PC-3 (cell line): ENCODE measurements around the gene TGFBI. TPM values are rescaled to one million over a fixed set of nuclear protein-coding genes. Genes with fewer than 3 reads are reported as not detected.

Source experiments
- ATAC-seq: fragments of 200-7000 bp; cut with Tn5 transposase; 2 replicates; pipeline ENCODE4 v1.9.1; 2020; ENCODE audit warnings: mild to moderate bottlenecking, moderate library complexity
- BruUV-seq: library from RNA; stranded (reverse); fragments of 400-500 nt; replicated peaks from 2 replicates; lab custom pipeline; 2021; lab: Mats Ljungman, UMichigan
- CTCF ChIA-PET: fragments of 300-600 bp; sonication (Branson Sonifier 250); formaldehyde crosslinking; loops from one replicate; lab custom pipeline; 2022; ENCODE audit warnings: antibody characterized with exemption; lab: Charles Lee
- POLR2A ChIA-PET: fragments of 300-600 bp; sonication (Branson Sonifier 250); formaldehyde crosslinking; loops from one replicate; lab custom pipeline; 2022; ENCODE audit warnings: antibody characterized with exemption; ENCODE audit not compliant: unreplicated experiment; lab: Charles Lee
- DNase-seq: peaks from one replicate; pipeline ENCODE4 v3.0.0-alpha.2; 2015
- H2AFZ ChIP-seq: fragments of 300-600 bp; sonication (generic); 2 replicates; pipeline ENCODE4 v1.6.0; 2016; ENCODE audit warnings: antibody characterized with exemption, low read length
- H3F3A ChIP-seq: fragments of 300-600 bp; sonication (generic); one replicate; pipeline ENCODE4 v1.6.0; 2017; ENCODE audit warnings: antibody characterized with exemption, low read length, control low read depth, mild to moderate bottlenecking; ENCODE audit not compliant: unreplicated experiment
- H3K27ac ChIP-seq: fragments of 300-600 bp; sonication (generic); 2 replicates; pipeline ENCODE4 v1.5.1; 2016; ENCODE audit warnings: mild to moderate bottlenecking, low read length
- H3K27me3 ChIP-seq: fragments of 300-600 bp; sonication (generic); 2 replicates; pipeline ENCODE4 v1.6.1; 2016; ENCODE audit warnings: low read length, mixed read lengths
- H3K36me3 ChIP-seq: fragments of 300-600 bp; sonication (generic); 2 replicates; pipeline ENCODE4 v1.6.1; 2016; ENCODE audit warnings: low read depth, mixed run types, low read length, mixed read lengths
- H3K4me1 ChIP-seq: fragments of 300-600 bp; sonication (generic); 2 replicates; pipeline ENCODE4 v1.5.1; 2016; ENCODE audit warnings: low read length; ENCODE audit not compliant: insufficient read depth
- H3K4me2 ChIP-seq: fragments of 300-600 bp; sonication (generic); 2 replicates; pipeline ENCODE4 v1.6.0; 2016; ENCODE audit warnings: low read length
- H3K4me3 ChIP-seq: fragments of 300-600 bp; sonication (generic); 2 replicates; pipeline ENCODE4 v1.5.1; 2016; ENCODE audit warnings: mild to moderate bottlenecking, low read length, mixed read lengths
- H3K79me2 ChIP-seq: fragments of 300-600 bp; sonication (generic); 2 replicates; pipeline ENCODE4 v1.6.1; 2017; ENCODE audit warnings: low read length, mixed read lengths
- H3K9ac ChIP-seq: fragments of 300-600 bp; sonication (generic); 2 replicates; pipeline ENCODE4 v1.6.0; 2016; ENCODE audit warnings: mild to moderate bottlenecking, low read length
- H3K9me2 ChIP-seq: fragments of 300-600 bp; sonication (generic); replicated peaks from 2 replicates; pipeline ENCODE4 v1.6.1; 2016; ENCODE audit warnings: mixed run types, low read length, mixed read lengths
- H3K9me3 ChIP-seq: fragments of 300-600 bp; sonication (generic); 2 replicates; pipeline ENCODE4 v1.6.1; 2016; ENCODE audit warnings: low read length, mixed read lengths
- H4K20me1 ChIP-seq: fragments of 300-600 bp; sonication (generic); 2 replicates; pipeline ENCODE4 v1.6.1; 2016; ENCODE audit warnings: low read length, mixed read lengths
- EZH2 ChIP-seq: fragments of 300-600 bp; sonication (generic); IDR thresholded peaks from one replicate; pipeline ENCODE4 v1.6.1; 2017; ENCODE audit warnings: antibody characterized with exemption, mild to moderate bottlenecking, low read length; ENCODE audit not compliant: unreplicated experiment
- EZH2phosphoT487 ChIP-seq: fragments of 300-600 bp; sonication (generic); IDR thresholded peaks from 2 replicates; pipeline ENCODE4 v1.6.1; 2018; ENCODE audit warnings: mild to moderate bottlenecking, antibody characterized with exemption, low read length, borderline replicate concordance
- intact Hi-C: fragments of 100-400 bp; cut with micrococcal nuclease; formaldehyde crosslinking; loops from 2 replicates; pipeline ENCODE4 v1.9.0; 2023
- total RNA-seq: library from RNA; depleted of rRNA; stranded (reverse); fragments of >200 nt; gene quantifications from 2 replicates; pipeline ENCODE4 v1.2.3, GENCODE V29; 2014
- TF ChIP-seq, protein P1 (sequence below): fragments of 300-600 bp; sonication (generic); conservative IDR thresholded peaks from 2 replicates; pipeline ENCODE4 v1.5.1; 2017; ENCODE audit warnings: antibody characterized with exemption, low read depth, mild to moderate bottlenecking, low read length

TGFBI gene
- total RNA-seq, 1 experiment from 2014 or later: 4.8 TPM

DNA sequence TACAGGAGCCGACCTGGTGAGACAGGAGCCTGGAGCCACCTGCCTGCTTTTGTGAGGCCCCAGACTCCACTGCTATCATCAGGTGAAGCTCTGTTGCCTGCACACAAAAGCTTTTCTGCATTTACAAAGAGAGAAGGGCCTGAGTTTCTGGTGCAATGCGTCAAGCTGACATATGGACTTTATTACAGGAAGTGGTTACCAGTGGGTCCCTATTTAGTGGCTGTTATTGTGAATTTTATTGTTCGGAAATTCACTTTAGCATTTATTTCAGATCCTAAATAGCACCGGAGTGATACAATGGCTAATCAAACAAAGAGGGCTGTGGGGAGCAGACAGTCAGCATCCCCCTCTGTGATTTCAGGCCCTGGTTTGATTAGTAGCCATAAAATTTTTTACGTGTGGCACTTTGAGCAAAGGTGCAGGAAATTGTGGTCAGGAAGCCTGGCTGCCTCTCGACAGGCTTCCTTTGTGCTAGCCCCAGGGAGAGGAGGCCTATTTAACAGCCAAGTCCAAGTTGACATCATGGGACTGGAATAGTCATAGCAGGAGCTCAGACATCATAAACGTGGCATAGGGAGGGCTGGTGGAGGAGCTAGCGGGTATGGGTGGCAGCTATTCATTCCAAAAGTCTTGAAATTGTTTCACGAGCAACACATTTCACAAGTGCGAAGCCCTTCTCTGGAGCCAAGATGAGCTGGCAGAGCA lies 8.4 kb downstream of the TGFBI start:
- intact Hi-C loops: loop anchor here (2.0 kb wide), 1 partner anchor 22 kb away; no protein-coding TSS in a partner anchor

DNA sequence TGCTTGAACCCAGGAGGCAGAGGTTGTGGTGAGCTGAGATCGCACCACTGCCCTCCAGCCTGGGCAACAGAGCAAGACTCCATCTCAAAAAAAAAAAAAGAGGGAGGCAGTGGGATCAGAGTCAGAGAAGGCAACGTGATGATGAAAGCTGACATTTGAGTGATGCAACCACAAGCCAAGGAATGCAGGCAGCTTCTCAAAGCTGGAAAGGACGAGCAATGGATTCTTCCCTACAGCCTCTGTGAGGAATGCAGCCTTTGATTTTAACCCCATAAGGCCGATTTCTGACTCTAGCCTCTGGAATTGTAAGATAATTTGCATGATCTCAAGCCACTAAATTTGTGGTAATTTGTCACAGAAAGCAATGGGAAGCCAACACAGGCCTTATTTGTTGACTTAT lies 9.8 kb downstream of the TGFBI start:
- H3K4me1 ChIP-seq: peaks cover 56% of the 10 kb centered on the region
- H3K4me2 ChIP-seq: no peak overlapping the region
- ChIA-PET CTCF (no interaction called here), POLR2A (no interaction called here)
- no peaks in the 10 kb centered on the region for H3K9me3 ChIP-seq
- no peaks in the 10 kb centered on the region for H3K27me3 ChIP-seq
- TF ChIP-seq EZH2phosphoT487: no peak
- TF ChIP-seq EZH2: no peak
- TF ChIP-seq, protein P1, sequence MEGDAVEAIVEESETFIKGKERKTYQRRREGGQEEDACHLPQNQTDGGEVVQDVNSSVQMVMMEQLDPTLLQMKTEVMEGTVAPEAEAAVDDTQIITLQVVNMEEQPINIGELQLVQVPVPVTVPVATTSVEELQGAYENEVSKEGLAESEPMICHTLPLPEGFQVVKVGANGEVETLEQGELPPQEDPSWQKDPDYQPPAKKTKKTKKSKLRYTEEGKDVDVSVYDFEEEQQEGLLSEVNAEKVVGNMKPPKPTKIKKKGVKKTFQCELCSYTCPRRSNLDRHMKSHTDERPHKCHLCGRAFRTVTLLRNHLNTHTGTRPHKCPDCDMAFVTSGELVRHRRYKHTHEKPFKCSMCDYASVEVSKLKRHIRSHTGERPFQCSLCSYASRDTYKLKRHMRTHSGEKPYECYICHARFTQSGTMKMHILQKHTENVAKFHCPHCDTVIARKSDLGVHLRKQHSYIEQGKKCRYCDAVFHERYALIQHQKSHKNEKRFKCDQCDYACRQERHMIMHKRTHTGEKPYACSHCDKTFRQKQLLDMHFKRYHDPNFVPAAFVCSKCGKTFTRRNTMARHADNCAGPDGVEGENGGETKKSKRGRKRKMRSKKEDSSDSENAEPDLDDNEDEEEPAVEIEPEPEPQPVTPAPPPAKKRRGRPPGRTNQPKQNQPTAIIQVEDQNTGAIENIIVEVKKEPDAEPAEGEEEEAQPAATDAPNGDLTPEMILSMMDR: no peak
- H3K79me2 ChIP-seq: no peaks in the 10 kb centered on the region
- H3K9me2 ChIP-seq: no peaks in the 10 kb centered on the region
- no TSS peak for BruUV-seq
- no peak for DNase-seq
- no peak overlapping the region for H2AFZ ChIP-seq
- no peaks in the 10 kb centered on the region for H3F3A ChIP-seq
- H3K4me3 ChIP-seq: no peak overlapping the region
- H3K36me3 ChIP-seq: no peaks in the 10 kb centered on the region
- no peak overlapping the region for H3K9ac ChIP-seq
- no peak for ATAC-seq
- H4K20me1 ChIP-seq: no peaks in the 10 kb centered on the region
- H3K27ac ChIP-seq: no peak overlapping the region
- intact Hi-C loops: no loop called here

More for the DNA sequence above, 8.4 kb downstream of the TGFBI start:
- no TSS peak for BruUV-seq
- DNase-seq (peak; percentile 89), ATAC-seq (peak; percentile 91)
- H4K20me1 ChIP-seq: no peaks in the 10 kb centered on the region
- no peaks in the 10 kb centered on the region for H3K79me2 ChIP-seq
- ChIA-PET CTCF (no interaction called here), POLR2A (interaction anchor here (0.6 kb wide), 1 partner anchor 87 kb away, joined by 5 read pairs; no protein-coding TSS in a partner anchor)
- TF ChIP-seq EZH2 (no peak), EZH2phosphoT487 (peak; percentile 90)
- TF ChIP-seq, protein P1: no peak
- peak overlapping the region; percentile 63 for H3K4me2 ChIP-seq
- no peak overlapping the region for H3K9ac ChIP-seq
- H2AFZ ChIP-seq: no peak overlapping the region
- no peaks in the 10 kb centered on the region for H3F3A ChIP-seq
- no peak overlapping the region for H3K4me3 ChIP-seq
- H3K4me1 ChIP-seq: peaks cover 51% of the 10 kb centered on the region
- H3K27ac ChIP-seq: peak overlapping the region; percentile 29
- H3K36me3 ChIP-seq: no peaks in the 10 kb centered on the region
- H3K9me3 ChIP-seq: no peaks in the 10 kb centered on the region
- H3K9me2 ChIP-seq: no peaks in the 10 kb centered on the region
- no peaks in the 10 kb centered on the region for H3K27me3 ChIP-seq

DNA sequence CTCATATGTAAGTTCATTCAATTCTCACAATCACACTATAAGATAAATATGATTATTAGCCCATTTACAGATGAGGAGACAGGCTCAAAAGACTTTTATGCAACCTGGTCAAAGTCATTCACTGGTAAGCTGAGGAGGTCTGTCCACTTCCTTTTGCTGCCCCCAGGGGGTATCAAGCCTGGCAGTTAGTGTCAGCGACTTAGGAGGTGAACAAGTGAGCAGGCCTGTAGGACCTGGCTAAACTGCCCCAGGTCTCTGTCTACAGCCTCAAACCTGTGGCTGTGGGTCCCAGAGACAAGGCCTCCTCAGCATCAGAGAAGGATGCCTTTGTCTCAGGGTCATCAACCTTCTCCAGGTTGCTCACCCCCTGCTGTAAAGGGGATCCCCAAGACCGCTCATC lies 10.4 kb downstream of the TGFBI start:
- Histone ChIP-seq H3K9me2 (no peaks in the 10 kb centered on the region), H3K79me2 (no peaks in the 10 kb centered on the region), H3K36me3 (no peaks in the 10 kb centered on the region), H3K27me3 (no peaks in the 10 kb centered on the region), H2AFZ (no peak overlapping the region), H3K4me2 (no peak overlapping the region), H3K9ac (no peak overlapping the region), H3K4me3 (no peak overlapping the region), H3K9me3 (no peaks in the 10 kb centered on the region), H3F3A (no peaks in the 10 kb centered on the region), H4K20me1 (no peaks in the 10 kb centered on the region), H3K27ac (no peak overlapping the region), H3K4me1 (peaks cover 58% of the 10 kb centered on the region)
- DNase-seq: no peak
- TF ChIP-seq EZH2phosphoT487: no peak
- TF ChIP-seq, protein P1: no peak
- no peak for TF ChIP-seq EZH2
- ATAC-seq: no peak
- POLR2A ChIA-PET: no interaction called here
- BruUV-seq: no TSS peak
- CTCF ChIA-PET: no interaction called here
- intact Hi-C loops: no loop called here
